Endothelial cell of umbilical vein (primary cell): ENCODE results near the gene SLC5A5. TPM values are rescaled to one million over a fixed set of nuclear protein-coding genes. Genes with fewer than 3 reads are reported as not detected.
A peak's percentile ranks its signal among the peaks of the same experiment; 100 is the strongest.

ENCODE experiments used
- BruUV-seq: library from RNA; stranded (reverse); fragments of 400-500 nt; replicated peaks from 2 replicates; lab custom pipeline; 2021; lab: Mats Ljungman, UMichigan
- CTCF ChIA-PET: fragments of 300-600, 350-600 bp; sonication (Branson Sonifier 250); formaldehyde crosslinking; loops from one replicate; lab custom pipeline; 2021; ENCODE audit warnings: antibody characterized with exemption, inconsistent platforms; lab: Charles Lee
- POLR2A ChIA-PET: fragments of 300-600, 350-600 bp; sonication (Branson Sonifier 250); formaldehyde crosslinking; loops from one replicate; lab custom pipeline; 2021; ENCODE audit warnings: antibody characterized with exemption, inconsistent platforms; lab: Charles Lee
- DNase-seq: peaks from one replicate; pipeline ENCODE4 v3.0.0-alpha.2; 2011; ENCODE audit warnings: low read depth, low spot score
- FAIRE-seq: peaks from 2 replicates; lab custom pipeline; 2011; peaks lifted over from hg19 to GRCh38; lab: Jason Lieb, UNC
- H2AFZ ChIP-seq: 2 replicates; pipeline ENCODE4 v1.6.0; 2012; ENCODE audit warnings: low read depth, low read length, control low read depth, inconsistent platforms
- H3K27ac ChIP-seq: 2 replicates; pipeline ENCODE4 v1.5.1; 2011; ENCODE audit warnings: low read depth, mild to moderate bottlenecking, control low read depth, low read length, moderate library complexity; ENCODE audit not compliant: insufficient read depth
- H3K27me3 ChIP-seq, 2 experiments: 2 replicates each; pipeline versions ENCODE4 v1.6.0 to v1.6.1; 2011; ENCODE audit warnings: low read length in 2 of 2, mixed read lengths in 1 of 2; ENCODE audit not compliant: control insufficient read depth in 2 of 2, insufficient read depth in 2 of 2
- H3K36me3 ChIP-seq, 2 experiments: 2 replicates in 1 of 2; 3 replicates in 1 of 2; pipeline ENCODE4 v1.5.1; 2011; ENCODE audit warnings: low read length in 2 of 2, mild to moderate bottlenecking in 1 of 2, moderate library complexity in 1 of 2; ENCODE audit not compliant: control insufficient read depth in 2 of 2, insufficient read depth in 2 of 2; ENCODE audit errors: extremely low read depth in 1 of 2
- H3K4me1 ChIP-seq: 3 replicates; pipeline ENCODE4 v1.5.1; 2011; ENCODE audit warnings: mild to moderate bottlenecking, low read length; ENCODE audit not compliant: control insufficient read depth, insufficient read depth; ENCODE audit errors: extremely low read depth
- H3K4me2 ChIP-seq: 2 replicates; pipeline ENCODE4 v1.6.1; 2011; ENCODE audit warnings: low read length, control low read depth, mixed read lengths; ENCODE audit not compliant: insufficient read depth
- H3K4me3 ChIP-seq, 3 experiments: fragments of 200-600 bp in 1 of 3; sonication (generic), shearing (Covaris generic) in 1 of 3; replicated peaks in 1 of 3; 2 replicates each; pipeline ENCODE4 v1.5.1; 2011 to 2016; ENCODE audit warnings: control low read depth in 3 of 3, low read length in 3 of 3, mild to moderate bottlenecking in 2 of 3, inconsistent platforms in 1 of 3, low read depth in 1 of 3, moderate library complexity in 1 of 3; ENCODE audit not compliant: insufficient read depth in 1 of 3
- H3K79me2 ChIP-seq: 2 replicates; pipeline ENCODE4 v1.6.0; 2012; ENCODE audit warnings: low read length, inconsistent platforms; ENCODE audit not compliant: control insufficient read depth, insufficient read depth
- H3K9ac ChIP-seq: replicated peaks from 2 replicates; pipeline ENCODE3; 2011; ENCODE audit warnings: low read length, control low read depth; ENCODE audit not compliant: insufficient read depth; ENCODE audit errors: extremely low read depth
- H3K9me1 ChIP-seq: replicated peaks from 3 replicates; pipeline ENCODE4 v1.6.0; 2011; ENCODE audit warnings: mild to moderate bottlenecking, low read length; ENCODE audit not compliant: control insufficient read depth, insufficient read depth; ENCODE audit errors: extremely low read depth
- H3K9me3 ChIP-seq: replicated peaks from 2 replicates; pipeline ENCODE4 v1.5.1; 2012; ENCODE audit warnings: low read length, inconsistent platforms; ENCODE audit not compliant: control insufficient read depth, insufficient read depth
- H4K20me1 ChIP-seq: replicated peaks from 2 replicates; pipeline ENCODE3; 2011; ENCODE audit warnings: mild to moderate bottlenecking, low read length; ENCODE audit not compliant: control insufficient read depth, insufficient read depth; ENCODE audit errors: extremely low read depth
- EZH2 ChIP-seq: IDR thresholded peaks from 2 replicates; pipeline ENCODE4 v1.6.1; 2012; ENCODE audit warnings: borderline replicate concordance, low read depth, mild to moderate bottlenecking, moderate library complexity, low read length, inconsistent platforms; ENCODE audit not compliant: severe bottlenecking
- FOS ChIP-seq: IDR thresholded peaks from 2 replicates; pipeline ENCODE4 v1.6.1; 2011; ENCODE audit warnings: mild to moderate bottlenecking, low read length, moderate library complexity, borderline replicate concordance; ENCODE audit not compliant: insufficient read depth
- JUN ChIP-seq: IDR thresholded peaks from 2 replicates; pipeline ENCODE4 v1.6.1; 2011; ENCODE audit warnings: borderline replicate concordance, low read depth; ENCODE audit not compliant: insufficient read length, insufficient read depth
- POLR2A ChIP-seq: IDR thresholded peaks from 2 replicates; pipeline ENCODE4 v1.6.1; 2012; ENCODE audit warnings: low read depth, mild to moderate bottlenecking, control low read depth, low read length
- POLR2AphosphoS5 ChIP-seq: IDR thresholded peaks from 2 replicates; pipeline ENCODE4 v1.6.1; 2012; ENCODE audit warnings: low read depth, mild to moderate bottlenecking, control low read depth, low read length, moderate library complexity; ENCODE audit not compliant: insufficient read depth
- dilution Hi-C: fragments of 300-500 bp; cut with MboI; formaldehyde crosslinking; loops from one replicate; pipeline ENCODE4 v1.15.0; 2019; ENCODE audit warnings: low sequenced_read_pairs; ENCODE audit not compliant: extremely low pct_ligation_motif_present
- intact Hi-C: fragments of 100-400 bp; cut with micrococcal nuclease; formaldehyde crosslinking; loops from one replicate; pipeline ENCODE4 v1.10.0; 2022
- polyA plus RNA-seq, 4 experiments: library from polyadenylated mRNA; depleted of rRNA in 3 of 4; stranded (reverse) in 3 of 4; unstranded in 1 of 4; fragments of >200 nt; gene quantifications; 2 replicates each; pipeline versions ENCODE4 v1.2.1 to v1.2.3, GENCODE V29; 2011 to 2012; ENCODE audit warnings: missing spikeins in 1 of 4
- total RNA-seq: library from RNA; stranded (reverse); gene quantifications from 2 replicates; pipeline ENCODE4 v1.2.3, GENCODE V29; 2021
- TF ChIP-seq, protein P1 (sequence below): IDR thresholded peaks from 2 replicates; pipeline ENCODE4 v1.6.1; 2011; ENCODE audit not compliant: insufficient read depth, insufficient read length
- TF ChIP-seq, protein P2 (sequence below), 2 donors: IDR thresholded peaks; 1 replicate in 1 of 2; 2 replicates in 1 of 2; pipeline ENCODE4 v1.5.1; 2011; ENCODE audit warnings: low read length in 2 of 2, mild to moderate bottlenecking in 2 of 2, moderate library complexity in 2 of 2, control low read depth in 1 of 2, inconsistent platforms in 1 of 2, low read depth in 1 of 2; ENCODE audit not compliant: insufficient read depth in 1 of 2; ENCODE audit errors: extremely low read depth in 1 of 2

SLC5A5 gene
- total and polyA plus RNA-seq, 2 donors (not counting 3 experiments of a cell fraction or from before 2014, with no cell fraction given): not detected

DNA sequence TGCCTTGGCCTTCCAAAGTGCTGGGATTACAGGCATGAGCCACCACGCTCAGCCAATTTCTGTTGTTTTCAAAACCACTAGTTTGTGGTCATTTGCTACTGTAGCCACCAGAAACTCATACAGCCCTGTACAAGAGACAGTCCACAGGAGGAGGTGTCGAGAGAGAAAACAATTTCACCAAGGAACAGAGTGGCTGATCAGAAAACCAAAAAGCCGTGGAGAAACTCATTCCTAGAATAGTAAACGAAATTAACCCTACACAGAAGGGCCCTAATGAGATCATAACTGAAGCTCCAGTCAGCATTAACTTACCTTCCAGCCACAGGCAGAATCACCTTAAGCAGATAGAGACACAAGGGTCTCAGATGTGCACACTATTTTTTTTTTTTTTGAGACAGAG is 57.3 kb downstream of the SLC5A5 start:
- no peak overlapping the region for H3K4me2 ChIP-seq
- DNase-seq (no peak), FAIRE-seq (no peak)
- dilution Hi-C loops (no loop called here), intact Hi-C loops (no loop called here)
- ChIA-PET CTCF (interaction anchor here (1.4 kb wide), 1 partner anchor 70 kb away, joined by 4 read pairs; no protein-coding TSS in a partner anchor), POLR2A (no interaction called here)
- TF ChIP-seq JUN: no peak
- TF ChIP-seq, protein P1, sequence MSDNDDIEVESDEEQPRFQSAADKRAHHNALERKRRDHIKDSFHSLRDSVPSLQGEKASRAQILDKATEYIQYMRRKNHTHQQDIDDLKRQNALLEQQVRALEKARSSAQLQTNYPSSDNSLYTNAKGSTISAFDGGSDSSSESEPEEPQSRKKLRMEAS: no peak
- TF ChIP-seq POLR2A: no peak
- no peak for TF ChIP-seq EZH2
- no peak for TF ChIP-seq POLR2AphosphoS5
- H3K27ac ChIP-seq: no peak overlapping the region
- no peak overlapping the region for H3K4me3 ChIP-seq
- no peak overlapping the region for H2AFZ ChIP-seq
- H4K20me1 ChIP-seq: no peaks in the 10 kb centered on the region
- peaks cover 16% of the 10 kb centered on the region for H3K4me1 ChIP-seq
- H3K9me3 ChIP-seq: no peaks in the 10 kb centered on the region
- H3K79me2 ChIP-seq: peaks cover 11% of the 10 kb centered on the region
- no TSS peak for BruUV-seq
- H3K9ac ChIP-seq: no peak overlapping the region
- H3K27me3 ChIP-seq: peaks cover 0 to 2% of the 10 kb centered on the region in 2 experiments
- no peaks in the 10 kb centered on the region for H3K36me3 ChIP-seq
- no peaks in the 10 kb centered on the region for H3K9me1 ChIP-seq

DNA sequence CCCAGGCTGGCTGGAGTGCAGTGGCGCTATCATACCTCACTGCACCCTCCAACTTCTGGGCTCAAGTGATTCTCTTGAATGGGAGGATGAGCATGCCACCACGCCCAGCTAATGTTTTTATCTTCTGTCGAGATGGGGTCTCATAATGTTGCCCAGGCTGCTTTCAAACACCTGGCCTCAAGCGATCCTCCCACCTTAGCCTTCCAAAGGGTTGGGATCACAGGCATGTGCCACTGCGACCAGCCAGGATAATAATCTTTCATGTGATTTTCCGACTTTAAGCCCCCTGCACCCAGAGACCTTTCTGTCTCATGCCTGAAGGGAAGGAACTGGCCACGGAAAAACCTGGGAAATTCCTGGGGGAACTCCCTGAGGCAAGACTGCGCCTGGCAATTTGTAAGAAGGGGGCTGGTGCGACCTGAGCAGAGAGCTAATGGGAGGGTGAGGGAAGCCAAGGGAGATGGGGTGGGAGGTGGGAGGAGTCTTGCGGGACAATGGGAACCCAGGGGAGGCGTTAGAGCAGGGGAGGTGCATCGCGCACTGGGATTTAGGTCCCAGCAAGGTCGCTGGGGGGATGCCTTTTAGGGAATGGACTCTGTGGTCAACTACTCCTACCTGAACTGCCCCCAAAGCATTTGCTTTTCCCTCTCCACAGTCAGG is 59.9 kb downstream of the SLC5A5 start:
- no peak for FAIRE-seq
- dilution Hi-C loops (no loop called here), intact Hi-C loops (loop anchor here (1.0 to 5.0 kb wide), 4 partner anchors 15 to 139 kb away; partner anchors contain the start of gene RPL18A)
- H3K9me3 ChIP-seq: no peaks in the 10 kb centered on the region
- BruUV-seq: no TSS peak
- peaks cover 0 to 3% of the 10 kb centered on the region in 2 experiments for H3K36me3 ChIP-seq
- DNase-seq: peak; percentile 15
- H3K4me1 ChIP-seq: peaks cover 16% of the 10 kb centered on the region
- no peaks in the 10 kb centered on the region for H3K27me3 ChIP-seq
- peaks cover 15% of the 10 kb centered on the region for H3K79me2 ChIP-seq
- H3K27ac ChIP-seq: no peak overlapping the region
- H3K9ac ChIP-seq: no peak overlapping the region
- H4K20me1 ChIP-seq: no peaks in the 10 kb centered on the region
- no peaks in the 10 kb centered on the region for H3K9me1 ChIP-seq
- peak overlapping the region; percentile 89 for H2AFZ ChIP-seq
- ChIA-PET POLR2A (interaction anchor here (1.7 kb wide), 1 partner anchor 72 kb away, joined by 18 read pairs; the partner anchor contains the start of gene RPL18A), CTCF (interaction anchor here (1.0 to 4.4 kb wide), 12 partner anchors 12 to 436 kb away, joined by 4 to 118 read pairs (median 8); partner anchors contain the start of genes RPL18A and SLC5A5)
- peak overlapping the region; percentile 72 for H3K4me2 ChIP-seq
- peak overlapping the region in 1 of 3 experiments; percentile 95 for H3K4me3 ChIP-seq
- TF ChIP-seq, protein P2, sequence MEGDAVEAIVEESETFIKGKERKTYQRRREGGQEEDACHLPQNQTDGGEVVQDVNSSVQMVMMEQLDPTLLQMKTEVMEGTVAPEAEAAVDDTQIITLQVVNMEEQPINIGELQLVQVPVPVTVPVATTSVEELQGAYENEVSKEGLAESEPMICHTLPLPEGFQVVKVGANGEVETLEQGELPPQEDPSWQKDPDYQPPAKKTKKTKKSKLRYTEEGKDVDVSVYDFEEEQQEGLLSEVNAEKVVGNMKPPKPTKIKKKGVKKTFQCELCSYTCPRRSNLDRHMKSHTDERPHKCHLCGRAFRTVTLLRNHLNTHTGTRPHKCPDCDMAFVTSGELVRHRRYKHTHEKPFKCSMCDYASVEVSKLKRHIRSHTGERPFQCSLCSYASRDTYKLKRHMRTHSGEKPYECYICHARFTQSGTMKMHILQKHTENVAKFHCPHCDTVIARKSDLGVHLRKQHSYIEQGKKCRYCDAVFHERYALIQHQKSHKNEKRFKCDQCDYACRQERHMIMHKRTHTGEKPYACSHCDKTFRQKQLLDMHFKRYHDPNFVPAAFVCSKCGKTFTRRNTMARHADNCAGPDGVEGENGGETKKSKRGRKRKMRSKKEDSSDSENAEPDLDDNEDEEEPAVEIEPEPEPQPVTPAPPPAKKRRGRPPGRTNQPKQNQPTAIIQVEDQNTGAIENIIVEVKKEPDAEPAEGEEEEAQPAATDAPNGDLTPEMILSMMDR (IDR thresholded peaks at IDR 0.05; ENCODE audit: extremely low read depth in 1 of 2, insufficient read depth in 1 of 2, low read depth in 1 of 2, low read length in 2 of 2): no peak
- TF ChIP-seq, protein P1: no peak
- TF ChIP-seq POLR2AphosphoS5 (no peak), FOS (no peak)
